ENCODE results near the gene C10orf71. TPM values are rescaled to one million over a fixed set of nuclear protein-coding genes. Genes with fewer than 3 reads are reported as not detected.

The C10orf71 gene
- total RNA-seq, 1 experiment from 2014 or later = not detected

DNA sequence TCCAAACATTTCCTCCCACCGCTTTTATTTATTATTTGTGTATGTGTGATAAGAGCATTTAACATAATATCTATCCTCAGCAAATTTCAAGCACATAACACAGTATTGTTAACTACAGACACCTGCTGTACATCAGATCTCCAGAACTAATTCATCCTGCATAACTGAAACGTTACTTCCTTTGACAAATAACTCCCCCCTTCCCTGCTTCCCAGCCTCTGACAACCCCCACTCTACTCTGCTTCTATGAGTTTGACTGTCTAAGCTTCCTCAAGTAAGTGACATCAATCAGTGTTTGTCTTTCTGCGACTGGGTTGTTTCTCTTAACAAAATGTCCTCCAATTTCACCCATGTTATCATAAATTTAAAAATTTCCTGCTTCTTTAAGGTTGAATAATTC, 22.1 kb downstream of the C10orf71 start:
- H3K4me3 ChIP-seq (replicated peaks in 1 of 2; ENCODE audit: low read depth in 1 of 2, low read length in 2 of 2) = no peak overlapping the region
- ChIA-PET POLR2A (no interaction called here), CTCF (no interaction called here), RAD21 (ENCODE audit: low non-redundant PET in 1 of 2, low total read pairs in 2 of 2, uncharacterized antibody in 2 of 2, unreplicated experiment in 2 of 2) (no interaction called here)
- BruUV-seq (replicated peaks) = no TSS peak
- intact Hi-C loops (cut with micrococcal nuclease) = no loop called here
- no peaks in the 10 kb centered on the region for H3K4me1 ChIP-seq (ENCODE audit: control insufficient read depth in 1 of 2, insufficient read depth in 2 of 2, low read length in 2 of 2)
- no peak overlapping the region for H3K9ac ChIP-seq (ENCODE audit: low read length)
- DNase-seq (ENCODE audit: low read depth, low spot score) (no peak), ATAC-seq (no peak)
- no peaks in the 10 kb centered on the region for H3K79me2 ChIP-seq (ENCODE audit: insufficient read depth, low read length)
- H3K9me3 ChIP-seq (ENCODE audit: control insufficient read depth in 1 of 2, insufficient read depth in 1 of 2, low read depth in 1 of 2, low read length in 2 of 2) = no peaks in the 10 kb centered on the region
- H4K20me1 ChIP-seq (ENCODE audit: insufficient read depth) = no peaks in the 10 kb centered on the region
- H2AFZ ChIP-seq (ENCODE audit: low read depth, low read length, poor library complexity, severe bottlenecking) = no peak overlapping the region
- TF ChIP-seq, protein P1, sequence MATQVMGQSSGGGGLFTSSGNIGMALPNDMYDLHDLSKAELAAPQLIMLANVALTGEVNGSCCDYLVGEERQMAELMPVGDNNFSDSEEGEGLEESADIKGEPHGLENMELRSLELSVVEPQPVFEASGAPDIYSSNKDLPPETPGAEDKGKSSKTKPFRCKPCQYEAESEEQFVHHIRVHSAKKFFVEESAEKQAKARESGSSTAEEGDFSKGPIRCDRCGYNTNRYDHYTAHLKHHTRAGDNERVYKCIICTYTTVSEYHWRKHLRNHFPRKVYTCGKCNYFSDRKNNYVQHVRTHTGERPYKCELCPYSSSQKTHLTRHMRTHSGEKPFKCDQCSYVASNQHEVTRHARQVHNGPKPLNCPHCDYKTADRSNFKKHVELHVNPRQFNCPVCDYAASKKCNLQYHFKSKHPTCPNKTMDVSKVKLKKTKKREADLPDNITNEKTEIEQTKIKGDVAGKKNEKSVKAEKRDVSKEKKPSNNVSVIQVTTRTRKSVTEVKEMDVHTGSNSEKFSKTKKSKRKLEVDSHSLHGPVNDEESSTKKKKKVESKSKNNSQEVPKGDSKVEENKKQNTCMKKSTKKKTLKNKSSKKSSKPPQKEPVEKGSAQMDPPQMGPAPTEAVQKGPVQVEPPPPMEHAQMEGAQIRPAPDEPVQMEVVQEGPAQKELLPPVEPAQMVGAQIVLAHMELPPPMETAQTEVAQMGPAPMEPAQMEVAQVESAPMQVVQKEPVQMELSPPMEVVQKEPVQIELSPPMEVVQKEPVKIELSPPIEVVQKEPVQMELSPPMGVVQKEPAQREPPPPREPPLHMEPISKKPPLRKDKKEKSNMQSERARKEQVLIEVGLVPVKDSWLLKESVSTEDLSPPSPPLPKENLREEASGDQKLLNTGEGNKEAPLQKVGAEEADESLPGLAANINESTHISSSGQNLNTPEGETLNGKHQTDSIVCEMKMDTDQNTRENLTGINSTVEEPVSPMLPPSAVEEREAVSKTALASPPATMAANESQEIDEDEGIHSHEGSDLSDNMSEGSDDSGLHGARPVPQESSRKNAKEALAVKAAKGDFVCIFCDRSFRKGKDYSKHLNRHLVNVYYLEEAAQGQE (IDR thresholded peaks at IDR 0.05; ENCODE audit: low read depth) = no peak
- TF ChIP-seq EZH2 (IDR thresholded peaks at IDR 0.05) (no peak), CBX3 (IDR thresholded peaks at IDR 0.05; ENCODE audit: low read depth) (no peak), SIN3A (IDR thresholded peaks at IDR 0.05; ENCODE audit: low read depth) (no peak), EZH2phosphoT487 (IDR thresholded peaks at IDR 0.05; ENCODE audit: borderline replicate concordance) (no peak), EGR1 (IDR thresholded peaks at IDR 0.05; ENCODE audit: low read depth) (no peak), FOSL1 (IDR thresholded peaks at IDR 0.05; ENCODE audit: low read depth) (no peak), POLR2A (IDR thresholded peaks at IDR 0.05; ENCODE audit: borderline replicate concordance, extremely low read depth, insufficient read depth, insufficient read length) (no peak), POLR2AphosphoS5 (IDR thresholded peaks at IDR 0.05; ENCODE audit: low read depth, low read length) (no peak), SRF (IDR thresholded peaks at IDR 0.05; ENCODE audit: low read depth) (no peak), RAD21 (IDR thresholded peaks at IDR 0.05; ENCODE audit: low read depth) (no peak), CEBPB (IDR thresholded peaks at IDR 0.05; ENCODE audit: low read depth) (no peak)
- TF ChIP-seq, protein P2, sequence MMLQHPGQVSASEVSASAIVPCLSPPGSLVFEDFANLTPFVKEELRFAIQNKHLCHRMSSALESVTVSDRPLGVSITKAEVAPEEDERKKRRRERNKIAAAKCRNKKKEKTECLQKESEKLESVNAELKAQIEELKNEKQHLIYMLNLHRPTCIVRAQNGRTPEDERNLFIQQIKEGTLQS (IDR thresholded peaks at IDR 0.05) = no peak
- TF ChIP-seq, protein P3, sequence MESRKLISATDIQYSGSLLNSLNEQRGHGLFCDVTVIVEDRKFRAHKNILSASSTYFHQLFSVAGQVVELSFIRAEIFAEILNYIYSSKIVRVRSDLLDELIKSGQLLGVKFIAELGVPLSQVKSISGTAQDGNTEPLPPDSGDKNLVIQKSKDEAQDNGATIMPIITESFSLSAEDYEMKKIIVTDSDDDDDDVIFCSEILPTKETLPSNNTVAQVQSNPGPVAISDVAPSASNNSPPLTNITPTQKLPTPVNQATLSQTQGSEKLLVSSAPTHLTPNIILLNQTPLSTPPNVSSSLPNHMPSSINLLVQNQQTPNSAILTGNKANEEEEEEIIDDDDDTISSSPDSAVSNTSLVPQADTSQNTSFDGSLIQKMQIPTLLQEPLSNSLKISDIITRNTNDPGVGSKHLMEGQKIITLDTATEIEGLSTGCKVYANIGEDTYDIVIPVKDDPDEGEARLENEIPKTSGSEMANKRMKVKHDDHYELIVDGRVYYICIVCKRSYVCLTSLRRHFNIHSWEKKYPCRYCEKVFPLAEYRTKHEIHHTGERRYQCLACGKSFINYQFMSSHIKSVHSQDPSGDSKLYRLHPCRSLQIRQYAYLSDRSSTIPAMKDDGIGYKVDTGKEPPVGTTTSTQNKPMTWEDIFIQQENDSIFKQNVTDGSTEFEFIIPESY (IDR thresholded peaks at IDR 0.05; ENCODE audit: extremely low read depth, insufficient replicate concordance, low read length) = no peak
- H3K27ac ChIP-seq (ENCODE audit: low read depth, low read length) = no peak overlapping the region
- H3K4me2 ChIP-seq (ENCODE audit: low read length) = no peak overlapping the region
- no peaks in the 10 kb centered on the region for H3K36me3 ChIP-seq (ENCODE audit: control insufficient read depth in 1 of 2, insufficient read depth in 2 of 2, low read length in 2 of 2)
- H3K27me3 ChIP-seq (ENCODE audit: insufficient read depth, low read length) = peaks cover 32% of the 10 kb centered on the region
- no peaks in the 10 kb centered on the region for H3K9me2 ChIP-seq (ENCODE audit: insufficient read depth)

All from HCT116 (cell line).